Astrocyte (in vitro differentiated cells and primary cell): Measurements from ENCODE around the gene IFIT3.

Experiments used
- CTCF ChIP-seq: IDR thresholded peaks from 2 replicates; pipeline ENCODE4 v1.5.1; 2011; ENCODE audit warnings: low read depth, mild to moderate bottlenecking, inconsistent platforms, low read length, moderate library complexity; ENCODE audit not compliant: insufficient read depth
- EZH2 ChIP-seq: IDR thresholded peaks from 2 replicates; pipeline ENCODE4 v1.6.1; 2012; ENCODE audit warnings: mild to moderate bottlenecking, low read length, inconsistent platforms; ENCODE audit not compliant: insufficient read depth

GRCh38 chr10:89368129-89368528 lies 40.3 kb downstream of the IFIT3 start:
- TF ChIP-seq CTCF (no peak), EZH2 (no peak)
